Right hindlimb (tissue), 1 donor: ENCODE results near the gene ZNF100.
A peak's percentile ranks its signal among the peaks of the same experiment; 100 is the strongest.
"Not testable (repeated sequence)": the region's sequence is repeated elsewhere in the genome, so short reads cannot be mapped to it uniquely, and the experiment has no call there.

ENCODE experiments used
- DNase-seq: peaks from one replicate; pipeline ENCODE4 v3.0.0-alpha.2; 2018

The ZNF100 gene

DNA sequence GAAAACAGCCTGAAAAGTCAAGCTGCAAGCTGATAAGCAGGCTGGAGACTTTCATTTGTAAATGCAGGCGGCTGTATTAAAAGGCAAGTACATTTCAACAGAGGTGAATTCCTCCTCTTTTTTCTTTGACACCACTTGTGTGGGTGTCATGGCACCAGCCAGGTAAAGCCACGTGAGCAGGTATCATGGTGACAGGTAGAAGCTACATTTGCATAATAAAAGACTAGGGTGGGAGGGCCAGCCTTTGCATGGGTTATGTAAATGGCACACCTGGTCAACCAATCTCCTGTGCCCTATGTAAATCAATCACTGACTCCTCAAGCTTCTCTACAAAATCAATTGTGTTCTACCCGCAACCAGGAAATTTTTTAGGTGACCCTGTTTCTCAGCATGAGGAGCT, 68.2 kb downstream of the ZNF100 start:
- no peak for DNase-seq

DNA sequence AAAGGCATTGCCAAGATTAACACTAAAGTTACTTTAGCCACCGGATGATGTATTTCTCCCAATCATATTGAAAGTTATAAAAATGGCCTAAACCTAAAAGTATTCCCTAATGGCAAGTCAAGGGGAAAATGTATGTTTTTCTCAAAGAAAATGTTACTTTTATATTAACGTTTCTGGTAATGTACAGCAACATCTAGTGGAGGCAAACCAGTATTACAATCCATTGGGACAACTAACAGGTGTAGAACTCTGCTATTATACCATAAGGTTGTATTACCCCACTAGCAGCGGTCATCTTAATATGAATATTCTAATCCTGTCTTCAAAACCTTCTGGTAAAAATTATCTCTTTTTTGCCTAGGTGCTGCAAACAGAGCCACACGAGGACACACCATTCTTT, 69.2 kb downstream of the ZNF100 start:
- DNase-seq: no peak

DNA sequence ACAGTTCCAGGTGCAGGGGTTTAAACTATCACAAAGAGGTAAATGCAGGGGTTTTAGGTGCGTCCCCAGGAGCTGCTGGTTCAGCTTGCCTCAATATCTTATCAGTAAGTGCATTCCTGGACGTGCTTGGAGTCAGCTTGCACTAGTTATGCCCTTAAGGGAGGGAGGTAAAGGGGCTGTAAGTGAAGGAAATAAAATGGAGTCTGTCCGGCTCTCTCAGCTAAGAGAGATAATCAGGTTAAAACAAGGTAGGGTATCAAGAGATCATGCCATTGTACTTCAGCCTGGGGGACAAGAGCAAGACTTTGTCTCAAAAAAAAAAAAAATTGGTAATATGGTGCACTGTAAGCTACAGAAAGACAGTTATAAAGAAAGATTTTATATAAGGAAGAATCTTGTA, 69.7 kb downstream of the ZNF100 start:
- DNase-seq: no peak

DNA sequence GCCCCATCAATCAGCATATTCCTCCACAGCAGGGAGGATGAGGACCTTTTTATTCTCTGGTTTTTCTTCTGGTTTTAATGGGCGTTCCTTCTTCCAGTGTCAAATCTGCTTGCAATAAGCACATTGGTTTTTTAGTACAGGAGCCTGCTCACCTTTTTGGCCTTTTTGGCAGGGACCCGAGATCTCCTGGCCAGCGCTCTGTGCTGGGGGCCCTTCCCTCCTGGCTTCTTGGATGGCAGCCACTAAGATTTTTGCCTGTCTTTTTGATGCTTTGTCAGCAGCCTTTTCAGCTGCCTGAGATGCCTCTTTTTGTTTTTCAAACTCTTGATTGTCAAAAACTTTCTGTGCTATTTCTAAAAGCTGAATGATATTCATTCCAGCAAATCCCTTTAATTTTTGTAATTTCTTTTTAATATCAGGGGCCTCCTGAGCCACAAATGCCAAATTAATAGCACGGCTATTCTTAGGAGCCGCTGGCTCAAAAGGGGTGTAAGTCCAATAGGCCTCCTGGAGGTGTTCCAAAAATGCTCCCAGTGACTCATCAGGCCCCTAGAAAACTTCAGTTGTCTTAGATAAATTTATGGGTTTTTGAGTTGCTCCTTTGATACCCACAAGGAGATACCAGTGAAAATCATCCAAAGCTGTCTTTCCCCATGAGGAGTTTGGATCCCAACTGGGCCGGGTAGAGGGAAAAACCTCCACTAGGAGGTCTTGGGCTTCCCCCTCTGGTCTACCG, 73.0 kb downstream of the ZNF100 start:
- no peak for DNase-seq

DNA sequence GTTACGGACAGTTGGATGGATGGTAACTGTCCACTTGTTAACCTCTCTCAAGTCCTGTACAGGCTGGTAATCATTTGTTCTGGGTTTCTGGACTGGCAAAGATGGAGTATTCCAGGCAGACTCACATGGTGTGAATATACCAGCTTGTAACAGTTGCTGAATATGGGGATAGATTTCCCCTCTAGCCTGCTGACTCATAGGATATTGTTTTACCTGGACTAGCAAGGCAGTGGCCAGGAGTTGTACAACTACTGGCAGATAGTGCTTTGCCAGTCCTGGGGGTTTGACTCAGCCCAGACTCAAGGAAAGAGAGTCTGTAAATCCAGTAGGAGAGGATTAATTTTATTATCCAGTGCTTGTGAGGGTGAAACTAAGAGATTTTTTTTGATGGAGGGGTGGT, 74.0 kb downstream of the ZNF100 start:
- no peak for DNase-seq

DNA sequence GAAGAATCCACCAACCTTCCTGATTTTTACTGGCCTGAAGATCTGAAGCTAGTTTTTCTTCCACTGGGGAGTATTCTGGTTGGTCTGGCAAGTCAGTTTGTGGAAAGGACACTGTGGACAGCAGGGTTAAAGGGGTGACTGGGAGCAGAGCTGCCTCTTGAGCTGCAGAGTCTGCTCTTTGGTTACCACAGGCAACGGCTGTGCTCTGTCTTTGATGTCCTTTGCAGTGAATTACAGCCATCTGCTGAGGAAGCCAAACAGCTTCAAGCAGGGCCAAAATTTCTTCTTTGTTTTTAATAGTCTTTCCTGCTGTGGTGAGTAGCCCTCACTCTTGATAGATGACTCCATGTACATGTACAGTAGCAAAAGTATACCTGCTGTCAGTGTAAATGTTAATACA, 75.7 kb downstream of the ZNF100 start:
- DNase-seq: peak; percentile 46

DNA sequence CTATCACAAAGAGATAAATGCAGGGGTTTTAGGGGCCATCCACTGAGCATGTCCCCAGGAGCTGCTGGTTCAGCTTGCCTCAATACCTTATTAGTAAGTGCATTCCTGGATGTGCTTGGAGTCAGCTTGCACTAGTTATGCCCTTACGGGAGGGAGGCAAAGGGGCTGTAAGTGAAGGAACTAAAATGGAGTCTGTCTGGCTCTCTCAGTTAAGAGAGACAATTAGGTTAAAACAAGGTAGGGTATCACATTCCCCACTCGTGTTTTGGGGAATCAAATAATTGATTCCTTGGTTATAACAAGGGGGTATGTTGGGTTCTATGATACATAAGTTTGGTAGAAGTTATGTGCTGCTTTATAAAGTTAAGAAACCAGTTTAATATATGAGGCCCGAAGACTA, 78.9 kb downstream of the ZNF100 start:
- DNase-seq: no peak

DNA sequence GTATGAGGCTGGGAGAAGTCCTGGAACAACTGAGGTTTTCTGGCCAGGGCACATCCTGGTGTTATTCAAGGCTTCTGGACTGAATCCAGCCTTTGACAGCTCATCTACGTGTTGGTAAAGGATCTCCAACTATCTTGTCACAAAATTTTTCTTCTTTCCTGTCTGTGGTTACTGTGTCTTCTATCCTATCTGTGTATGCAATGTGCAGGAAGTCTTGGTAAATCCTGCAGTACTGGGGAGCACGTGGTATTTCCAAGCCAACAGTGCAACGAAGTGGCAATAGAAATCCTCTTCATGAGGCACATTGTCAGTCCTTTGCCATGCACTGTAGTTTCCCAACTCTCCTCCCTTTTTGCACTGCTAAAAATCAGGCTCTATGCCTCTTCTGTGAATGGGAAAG, 86.7 kb downstream of the ZNF100 start:
- DNase-seq: no peak

DNA sequence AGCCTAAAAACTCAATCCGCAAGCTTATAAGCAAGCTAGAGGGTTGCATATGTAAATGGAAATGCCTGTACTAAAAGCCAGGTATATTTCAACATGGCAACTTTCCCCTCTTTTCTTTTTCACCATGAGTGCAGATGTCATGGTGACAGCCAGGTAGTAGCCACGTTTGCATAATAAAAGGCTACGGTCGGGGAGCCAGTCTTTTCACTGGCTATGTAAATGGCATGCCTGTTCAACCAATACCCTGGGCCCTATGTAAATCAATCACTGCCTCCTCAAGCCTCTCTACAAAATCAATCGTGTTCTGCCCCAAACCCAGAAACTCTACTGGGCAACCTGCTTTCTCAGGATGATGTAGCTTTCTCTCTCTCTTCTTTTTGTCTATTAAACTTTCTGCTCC, 87.4 kb downstream of the ZNF100 start:
- DNase-seq: no peak

DNA sequence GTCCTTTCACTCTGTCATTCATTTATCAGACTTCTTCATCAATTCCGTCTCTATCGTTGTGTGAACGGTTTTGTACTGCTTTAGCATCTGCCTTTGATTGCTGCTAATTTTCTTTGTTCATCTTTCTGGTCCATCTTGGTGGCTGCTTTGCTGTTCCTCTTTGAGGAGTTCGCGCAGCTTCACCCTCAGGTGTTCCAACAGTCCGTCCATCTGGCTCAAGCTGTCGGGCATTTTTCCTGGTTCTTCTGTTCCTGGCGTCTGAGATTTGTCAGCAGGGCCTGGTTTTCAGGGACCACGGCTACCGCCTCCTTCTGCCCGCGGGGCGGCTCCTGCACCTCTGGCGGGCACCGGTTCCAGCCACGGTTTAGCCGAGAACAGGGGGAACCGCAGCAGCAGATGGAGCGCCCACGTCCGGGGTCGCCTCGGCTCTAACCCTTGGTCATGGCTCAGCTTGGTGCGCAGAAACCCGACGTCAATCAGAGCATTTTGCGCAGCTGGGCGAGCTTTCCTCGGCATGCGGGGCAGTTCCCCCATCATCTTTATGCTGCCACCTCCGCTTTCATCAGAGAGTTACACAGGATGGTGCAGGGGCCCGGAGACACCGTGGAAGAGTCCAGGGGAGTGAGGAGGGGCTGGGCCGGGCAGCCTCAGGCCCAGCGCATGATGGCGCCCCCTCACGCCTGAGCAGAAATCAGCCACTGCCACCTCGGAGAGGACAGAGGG, 89.5 kb downstream of the ZNF100 start:
- DNase-seq: no peak

DNA sequence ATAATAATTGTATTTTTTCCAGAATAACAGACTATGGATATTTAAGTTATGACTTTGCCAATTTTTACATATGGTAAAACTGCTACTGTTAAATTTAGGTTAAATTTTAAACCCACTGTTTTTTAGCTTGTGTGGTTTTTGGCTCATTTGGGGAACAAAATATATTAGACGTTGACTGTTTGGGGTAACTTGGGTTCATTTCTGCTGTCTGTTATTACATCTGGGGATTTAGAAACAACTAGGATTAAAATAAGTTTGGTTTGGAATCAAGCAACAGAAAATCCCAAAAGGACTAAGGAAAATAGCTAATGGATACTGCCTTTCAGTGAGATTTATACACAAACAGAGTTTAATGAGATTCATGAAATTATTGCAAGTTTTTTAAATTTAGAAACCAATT, 92.9 kb downstream of the ZNF100 start:
- DNase-seq: no peak

DNA sequence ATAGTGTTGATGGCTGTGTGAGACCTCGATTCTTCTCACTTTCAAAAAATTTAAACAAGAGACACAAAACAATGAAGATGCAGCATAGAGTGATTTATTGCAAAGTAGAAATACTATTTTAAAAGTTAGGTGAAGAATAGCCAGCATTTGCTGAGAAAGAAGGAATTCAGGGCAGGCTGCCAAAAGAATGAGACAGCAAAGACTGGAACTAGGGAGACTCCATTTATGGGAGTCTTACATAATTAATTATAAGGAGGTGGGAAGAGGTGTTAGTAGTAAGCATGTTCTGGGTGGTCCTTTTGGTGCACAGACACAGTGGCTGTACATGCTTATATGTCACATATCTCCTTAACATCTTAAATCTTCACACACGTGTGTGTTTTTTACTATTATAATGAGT, 93.9 kb downstream of the ZNF100 start:
- not testable (repeated sequence) for DNase-seq
